SH-SY5Y (cell line): ENCODE results near the gene MARCHF7.

Source experiments
- GATA2 ChIP-seq: IDR thresholded peaks from 2 replicates; pipeline ENCODE4 v1.6.1; 2011; ENCODE audit warnings: mild to moderate bottlenecking, low read depth, low read length
- GATA3 ChIP-seq: IDR thresholded peaks from 2 replicates; pipeline ENCODE4 v1.6.1; 2011; ENCODE audit warnings: low read depth, mild to moderate bottlenecking, low read length, moderate library complexity

DNA sequence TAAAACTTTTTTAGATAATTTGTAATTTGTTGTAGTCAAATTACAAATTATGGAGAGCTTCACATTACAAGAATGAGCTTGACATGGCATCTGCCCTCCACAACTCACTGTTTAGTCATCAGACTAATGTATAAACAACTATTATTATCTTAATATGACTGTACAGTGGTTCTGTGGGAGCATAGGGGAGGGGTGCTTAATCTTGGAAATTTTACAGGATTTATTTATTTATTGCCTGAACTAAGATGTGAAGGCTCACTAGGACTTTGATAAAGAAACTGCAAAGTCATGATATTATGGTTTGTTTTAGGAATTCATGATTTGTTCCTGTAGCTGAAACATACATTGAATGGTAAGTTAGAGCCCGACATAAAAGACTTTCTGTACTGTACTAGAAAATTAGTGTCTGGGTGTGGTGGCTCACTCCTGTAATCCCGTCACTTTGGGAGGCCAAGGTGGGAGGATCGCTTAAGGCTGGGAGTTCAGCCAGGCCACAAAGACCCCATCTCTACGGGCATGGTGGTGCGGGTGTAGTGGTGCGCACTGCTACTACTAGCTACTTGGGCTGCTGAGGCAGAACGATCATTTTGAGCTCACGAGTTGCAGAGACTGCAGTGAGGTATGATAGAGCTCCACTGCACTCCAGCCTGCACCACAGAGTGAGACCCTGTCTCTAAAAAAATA is 2.1 kb downstream of the MARCHF7 start:
- no peak for TF ChIP-seq GATA3
- TF ChIP-seq GATA2: no peak
